ENCODE data around the gene MAPK12. TPM values are rescaled to one million over a fixed set of nuclear protein-coding genes. Genes with fewer than 3 reads are reported as not detected.

MAPK12 gene
- total and polyA plus RNA-seq, 4 donors, result 1.6 to 22.9 (median 14.1) TPM

- ATAC-seq (ENCODE audit: low FRiP score) (no peak), DNase-seq (no peak)
- 71 to 76% methylated on average over 28 to 29 of the region's 29 CpGs for WGBS, 2 donors
- Histone ChIP-seq H3K4me3 (ENCODE audit: low read length in 2 of 2) (no peak overlapping the region), H3K27me3 (ENCODE audit: control insufficient read depth in 1 of 2, insufficient read depth in 2 of 2, low read length in 1 of 2) (no peaks in the 10 kb centered on the region), H3K4me1 (ENCODE audit: control insufficient read depth in 1 of 2, insufficient read depth in 2 of 2, low read length in 2 of 2) (no peaks in the 10 kb centered on the region), H3K36me3 (ENCODE audit: control insufficient read depth in 1 of 2, insufficient read depth in 2 of 2, low read length in 1 of 2) (no peaks in the 10 kb centered on the region), H3K27ac (ENCODE audit: low read depth in 1 of 2, low read length in 2 of 2) (no peak overlapping the region), H3K9me3 (ENCODE audit: control insufficient read depth, low read length) (no peaks in the 10 kb centered on the region)
- intact Hi-C loops (cut with DNase I), result no loop called here
Measured at GRCh38 chr22:50296658-50297490, 35.4 kb upstream of the MAPK12 start.

GRCh38 chr22:50294319-50294656, 32.8 kb upstream of the MAPK12 start:
- no peaks in the 10 kb centered on the region for H3K27me3 ChIP-seq (ENCODE audit: control insufficient read depth in 1 of 2, insufficient read depth in 2 of 2, low read length in 1 of 2)
- H3K36me3 ChIP-seq (ENCODE audit: control insufficient read depth in 1 of 2, insufficient read depth in 2 of 2, low read length in 1 of 2), result no peaks in the 10 kb centered on the region
- peak overlapping the region in 1 of 2 donors; percentile 90 for H3K27ac ChIP-seq (ENCODE audit: low read depth in 1 of 2, low read length in 2 of 2)
- H3K9me3 ChIP-seq (ENCODE audit: control insufficient read depth, low read length), result no peaks in the 10 kb centered on the region
- intact Hi-C loops (cut with DNase I), result no loop called here
- no peak overlapping the region for H3K4me3 ChIP-seq (ENCODE audit: low read length in 2 of 2)
- H3K4me1 ChIP-seq (ENCODE audit: control insufficient read depth in 1 of 2, insufficient read depth in 2 of 2, low read length in 2 of 2), result no peaks in the 10 kb centered on the region
- DNase-seq (no peak), ATAC-seq (ENCODE audit: low FRiP score) (no peak)
- 41 to 51% methylated on average over 5 of the region's 5 CpGs for WGBS, 2 donors

DNA sequence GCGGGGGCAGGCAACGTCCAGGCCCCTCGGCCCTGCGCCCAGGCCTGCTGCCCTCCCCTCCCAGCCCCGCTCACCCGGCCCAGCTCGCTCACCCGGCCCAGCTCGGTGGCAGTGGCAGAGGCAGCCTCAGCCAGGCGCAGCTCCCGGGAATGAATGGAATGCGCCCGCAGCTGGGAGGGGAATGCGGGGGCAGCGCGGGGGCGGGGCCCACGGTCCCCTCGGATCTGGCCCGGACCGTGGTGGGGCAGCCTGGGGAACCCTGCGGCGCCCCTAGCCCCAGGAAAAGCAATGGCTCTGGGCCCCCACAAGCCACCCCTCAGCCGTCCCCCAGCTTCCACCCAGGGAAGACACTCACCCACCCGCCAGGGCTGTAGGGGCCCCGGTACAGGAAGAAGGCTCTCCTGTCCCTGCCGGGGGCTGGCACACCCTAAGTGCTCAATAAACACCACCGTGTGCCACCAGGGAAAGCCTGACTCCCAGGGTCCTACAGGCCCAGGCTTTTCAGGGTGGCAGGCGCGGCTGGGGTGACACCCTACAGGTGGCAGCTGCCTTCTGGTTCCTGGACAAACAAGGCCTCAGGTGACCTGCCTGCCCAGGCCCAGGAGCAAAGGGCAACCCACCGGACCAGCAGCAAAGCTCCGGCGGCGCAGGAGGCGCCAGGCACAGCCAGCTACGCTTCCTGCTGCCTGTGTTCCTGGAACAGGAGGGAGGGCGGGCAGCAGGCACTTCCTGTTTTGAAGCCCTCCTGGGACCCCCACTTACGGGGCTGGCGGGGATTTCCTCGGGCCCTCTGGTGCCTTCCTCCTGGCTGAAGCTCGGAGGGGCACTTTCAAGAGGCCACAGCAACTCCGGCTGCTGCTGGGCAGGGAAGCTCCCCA, 32.2 kb upstream of the MAPK12 start:
- intact Hi-C loops (cut with DNase I), result loop anchor here in 1 of 2 donors (1.0 kb wide), 1 partner anchor 12 kb away; no protein-coding TSS in a partner anchor
- ATAC-seq (ENCODE audit: low FRiP score) (peak; percentile 85), DNase-seq (peak; percentile 87 to 93)
- no peaks in the 10 kb centered on the region for H3K27me3 ChIP-seq (ENCODE audit: control insufficient read depth in 1 of 2, insufficient read depth in 2 of 2, low read length in 1 of 2)
- H3K27ac ChIP-seq (ENCODE audit: low read depth in 1 of 2, low read length in 2 of 2), result peak overlapping the region; percentile 1 to 90
- H3K9me3 ChIP-seq (ENCODE audit: control insufficient read depth, low read length), result no peaks in the 10 kb centered on the region
- no peak overlapping the region for H3K4me3 ChIP-seq (ENCODE audit: low read length in 2 of 2)
- no peaks in the 10 kb centered on the region for H3K36me3 ChIP-seq (ENCODE audit: control insufficient read depth in 1 of 2, insufficient read depth in 2 of 2, low read length in 1 of 2)
- WGBS, 2 donors, result 4 to 9% methylated on average over 34 to 42 of the region's 42 CpGs
- no peaks in the 10 kb centered on the region for H3K4me1 ChIP-seq (ENCODE audit: control insufficient read depth in 1 of 2, insufficient read depth in 2 of 2, low read length in 2 of 2)

GRCh38 chr22:50292643-50293440, 31.4 kb upstream of the MAPK12 start:
- intact Hi-C loops (cut with DNase I), result loop anchor here in 1 of 2 donors (1.0 kb wide), 1 partner anchor 12 kb away; no protein-coding TSS in a partner anchor
- Histone ChIP-seq H3K4me3 (ENCODE audit: low read length in 2 of 2) (no peak overlapping the region), H3K9me3 (ENCODE audit: control insufficient read depth, low read length) (no peaks in the 10 kb centered on the region), H3K4me1 (ENCODE audit: control insufficient read depth in 1 of 2, insufficient read depth in 2 of 2, low read length in 2 of 2) (no peaks in the 10 kb centered on the region), H3K36me3 (ENCODE audit: control insufficient read depth in 1 of 2, insufficient read depth in 2 of 2, low read length in 1 of 2) (peaks cover 0 to 1% of the 10 kb centered on the region in 2 donors), H3K27ac (ENCODE audit: low read depth in 1 of 2, low read length in 2 of 2) (peak overlapping the region in 1 of 2 donors; percentile 56), H3K27me3 (ENCODE audit: control insufficient read depth in 1 of 2, insufficient read depth in 2 of 2, low read length in 1 of 2) (no peaks in the 10 kb centered on the region)
- no peak for DNase-seq
- ATAC-seq (ENCODE audit: low FRiP score), result no peak
- 47 to 50% methylated on average over 27 to 29 of the region's 29 CpGs for WGBS, 2 donors

DNA sequence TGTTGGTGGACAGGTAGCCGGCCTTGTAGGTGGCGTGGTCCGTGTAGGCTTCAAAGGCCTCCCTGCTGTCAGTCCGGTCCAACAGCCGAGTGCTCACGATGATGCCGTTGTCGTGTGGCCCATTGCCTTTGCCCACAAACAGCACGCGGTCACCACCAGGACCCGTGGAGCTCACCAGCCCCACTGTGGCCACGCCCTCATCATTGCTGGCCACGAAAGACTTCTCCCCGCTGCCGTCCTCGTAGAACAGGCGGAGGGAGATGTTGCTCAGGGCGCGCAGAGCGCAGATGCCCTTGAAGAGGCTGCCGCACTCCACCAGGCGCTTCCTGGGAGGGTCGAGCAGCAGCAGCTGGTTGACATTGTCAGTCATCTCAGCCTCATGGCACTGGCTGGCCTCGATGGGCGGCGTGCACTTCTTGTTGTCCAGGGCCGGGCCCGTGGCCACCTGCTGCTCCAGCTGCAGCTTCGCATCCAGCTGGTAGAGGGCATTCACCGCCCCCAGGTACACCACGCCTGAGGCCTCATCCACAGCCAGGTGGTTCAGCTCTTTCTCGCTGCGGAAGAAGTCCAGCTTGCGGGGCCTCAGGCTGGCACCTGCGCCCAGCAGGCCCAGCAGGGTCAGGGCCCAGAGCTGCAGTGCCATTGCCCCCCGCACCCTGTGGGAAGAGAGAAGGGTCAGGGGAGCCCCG, 28.6 kb upstream of the MAPK12 start:
- Histone ChIP-seq H3K9me3 (ENCODE audit: control insufficient read depth, low read length) (no peaks in the 10 kb centered on the region), H3K27ac (ENCODE audit: low read depth in 1 of 2, low read length in 2 of 2) (no peak overlapping the region), H3K4me3 (ENCODE audit: low read length in 2 of 2) (no peak overlapping the region), H3K27me3 (ENCODE audit: control insufficient read depth in 1 of 2, insufficient read depth in 2 of 2, low read length in 1 of 2) (no peaks in the 10 kb centered on the region), H3K36me3 (ENCODE audit: control insufficient read depth in 1 of 2, insufficient read depth in 2 of 2, low read length in 1 of 2) (peaks cover 0 to 10% of the 10 kb centered on the region in 2 donors), H3K4me1 (ENCODE audit: control insufficient read depth in 1 of 2, insufficient read depth in 2 of 2, low read length in 2 of 2) (no peaks in the 10 kb centered on the region)
- intact Hi-C loops (cut with DNase I), result no loop called here
- WGBS, 2 donors, result 92% methylated on average over 37 of the region's 37 CpGs
- no peak for DNase-seq
- no peak for ATAC-seq (ENCODE audit: low FRiP score)

GRCh38 chr22:50289151-50289941, 27.9 kb upstream of the MAPK12 start:
- Histone ChIP-seq H3K27ac (ENCODE audit: low read depth in 1 of 2, low read length in 2 of 2) (no peak overlapping the region), H3K9me3 (ENCODE audit: control insufficient read depth, low read length) (no peaks in the 10 kb centered on the region), H3K4me3 (ENCODE audit: low read length in 2 of 2) (no peak overlapping the region), H3K27me3 (ENCODE audit: control insufficient read depth in 1 of 2, insufficient read depth in 2 of 2, low read length in 1 of 2) (no peaks in the 10 kb centered on the region), H3K36me3 (ENCODE audit: control insufficient read depth in 1 of 2, insufficient read depth in 2 of 2, low read length in 1 of 2) (peaks cover 0 to 10% of the 10 kb centered on the region in 2 donors), H3K4me1 (ENCODE audit: control insufficient read depth in 1 of 2, insufficient read depth in 2 of 2, low read length in 2 of 2) (no peaks in the 10 kb centered on the region)
- DNase-seq, result no peak
- intact Hi-C loops (cut with DNase I), result no loop called here
- ATAC-seq (ENCODE audit: low FRiP score), result no peak
- 90% methylated on average over 54 to 57 of the region's 57 CpGs for WGBS, 2 donors

DNA sequence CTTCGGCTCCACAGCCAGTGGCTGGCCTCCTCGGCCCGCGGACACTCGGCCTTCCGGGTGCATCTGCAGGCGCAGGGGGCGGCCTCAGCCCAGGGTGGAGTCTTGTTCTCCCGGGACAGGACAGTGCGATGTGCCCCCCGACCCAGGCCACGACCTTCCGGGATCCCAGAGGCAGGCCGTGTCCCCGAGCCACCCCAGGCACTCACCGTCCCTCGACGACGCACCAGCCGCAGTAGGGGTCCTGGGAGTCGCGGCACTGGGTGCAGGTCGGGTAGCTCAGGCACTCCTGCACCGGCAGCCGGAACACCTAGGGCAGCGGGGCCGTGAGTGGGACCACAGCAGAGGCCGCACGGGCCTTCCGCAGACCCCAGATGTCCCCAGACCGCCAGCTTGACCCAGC, 26.2 kb upstream of the MAPK12 start:
- Histone ChIP-seq H3K27ac (ENCODE audit: low read depth in 1 of 2, low read length in 2 of 2) (no peak overlapping the region), H3K4me3 (ENCODE audit: low read length in 2 of 2) (no peak overlapping the region), H3K9me3 (ENCODE audit: control insufficient read depth, low read length) (no peaks in the 10 kb centered on the region), H3K4me1 (ENCODE audit: control insufficient read depth in 1 of 2, insufficient read depth in 2 of 2, low read length in 2 of 2) (no peaks in the 10 kb centered on the region), H3K36me3 (ENCODE audit: control insufficient read depth in 1 of 2, insufficient read depth in 2 of 2, low read length in 1 of 2) (peaks cover 0 to 15% of the 10 kb centered on the region in 2 donors), H3K27me3 (ENCODE audit: control insufficient read depth in 1 of 2, insufficient read depth in 2 of 2, low read length in 1 of 2) (no peaks in the 10 kb centered on the region)
- no peak for ATAC-seq (ENCODE audit: low FRiP score)
- WGBS, 2 donors, result 93 to 95% methylated on average over 31 of the region's 31 CpGs
- intact Hi-C loops (cut with DNase I), result no loop called here
- no peak for DNase-seq
